Measurements from ENCODE around the gene MISP. TPM values are rescaled to one million over a fixed set of nuclear protein-coding genes. Genes with fewer than 3 reads are reported as not detected.
A peak's percentile ranks its signal among the peaks of the same experiment; 100 is the strongest.

MISP gene
- total RNA-seq, 2 donors from 2014 or later = 0.18 TPM; not detected in 1

DNA sequence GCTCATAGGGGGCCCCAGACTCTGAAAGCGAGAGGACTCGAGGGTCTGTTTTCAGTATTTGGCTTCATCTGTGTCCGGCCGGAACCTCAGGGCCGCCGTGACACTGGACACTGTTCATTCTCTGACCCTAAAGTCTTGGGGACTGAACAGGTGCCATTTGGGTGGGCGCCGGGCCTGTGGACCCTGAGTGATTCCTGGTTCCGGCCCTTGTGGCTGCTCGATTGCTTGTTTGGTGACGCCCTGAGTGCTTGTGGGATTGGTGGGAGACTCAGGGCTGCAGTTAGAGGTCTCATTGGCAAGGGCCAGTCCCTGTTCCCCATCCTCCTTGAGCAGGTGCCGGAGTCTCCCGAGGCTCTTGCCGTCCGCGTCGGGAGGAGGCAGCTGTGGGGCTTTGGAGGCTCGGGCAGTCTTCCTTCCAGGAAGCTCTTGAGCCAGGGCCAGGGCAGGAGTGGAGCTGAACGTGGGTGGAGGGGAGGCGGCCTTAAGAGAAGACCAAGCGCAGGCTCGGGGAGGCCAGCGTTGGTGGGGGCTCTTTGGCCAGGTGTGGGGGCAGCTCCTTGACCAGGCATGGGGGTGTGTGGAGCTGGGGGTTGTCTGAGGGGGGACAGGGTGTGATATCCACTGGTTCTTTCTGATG, 51.1 kb downstream of the MISP start:
- ATAC-seq = peak in 1 of 2 donors; percentile 16
- DNase-seq = peak; percentile 66
- intact Hi-C loops (cut with DNase I) = no loop called here

GRCh38 chr19:802498-803098, 51.7 kb downstream of the MISP start:
- intact Hi-C loops (cut with DNase I) = no loop called here
- DNase-seq = no peak
- ATAC-seq = no peak

GRCh38 chr19:803099-803561, 52.2 kb downstream of the MISP start:
- intact Hi-C loops (cut with DNase I) = no loop called here
- ATAC-seq (no peak), DNase-seq (no peak)

DNA sequence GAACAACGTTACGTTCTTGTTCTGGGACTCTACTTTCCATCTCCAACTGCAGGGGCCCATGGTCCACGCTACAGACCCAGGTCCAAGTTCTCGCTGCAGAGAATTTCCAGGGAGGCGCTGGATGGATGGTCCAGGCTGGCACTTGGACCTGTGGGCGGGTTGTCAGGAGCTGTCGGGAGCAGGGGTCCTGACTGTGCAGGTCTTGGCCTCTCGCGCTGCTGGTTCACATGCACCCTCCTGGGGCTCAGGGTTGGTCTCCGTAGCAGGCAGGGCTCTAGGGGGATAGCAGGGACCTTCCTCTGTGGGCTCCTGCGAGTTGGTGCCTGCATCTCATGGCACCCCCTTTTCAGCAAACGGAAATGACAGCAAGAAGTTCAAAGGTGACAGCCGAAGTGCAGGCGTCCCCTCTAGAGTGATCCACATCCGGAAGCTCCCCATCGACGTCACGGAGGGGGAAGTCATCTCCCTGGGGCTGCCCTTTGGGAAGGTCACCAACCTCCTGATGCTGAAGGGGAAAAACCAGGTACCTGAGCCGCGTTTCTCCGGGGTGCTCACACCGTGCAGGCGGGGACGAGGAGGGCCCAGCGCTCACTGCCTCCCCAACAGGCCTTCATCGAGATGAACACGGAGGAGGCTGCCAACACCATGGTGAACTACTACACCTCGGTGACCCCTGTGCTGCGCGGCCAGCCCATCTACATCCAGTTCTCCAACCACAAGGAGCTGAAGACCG, 52.9 kb downstream of the MISP start:
- intact Hi-C loops (cut with DNase I) = no loop called here
- ATAC-seq = no peak
- DNase-seq = no peak

- ATAC-seq (no peak), DNase-seq (peak; percentile 22)
- intact Hi-C loops (cut with DNase I) = no loop called here
Measured at GRCh38 chr19:804419-805165, 53.7 kb downstream of the MISP start.

GRCh38 chr19:805166-805551, 54.2 kb downstream of the MISP start:
- no peak for ATAC-seq
- DNase-seq = peak; percentile 18
- intact Hi-C loops (cut with DNase I) = no loop called here

GRCh38 chr19:805600-806550, 55.0 kb downstream of the MISP start:
- ATAC-seq (no peak), DNase-seq (peak; percentile 23)
- intact Hi-C loops (cut with DNase I) = no loop called here

- ATAC-seq = no peak
Measured at GRCh38 chr19:806815-807421, 56.0 kb downstream of the MISP start.

DNA sequence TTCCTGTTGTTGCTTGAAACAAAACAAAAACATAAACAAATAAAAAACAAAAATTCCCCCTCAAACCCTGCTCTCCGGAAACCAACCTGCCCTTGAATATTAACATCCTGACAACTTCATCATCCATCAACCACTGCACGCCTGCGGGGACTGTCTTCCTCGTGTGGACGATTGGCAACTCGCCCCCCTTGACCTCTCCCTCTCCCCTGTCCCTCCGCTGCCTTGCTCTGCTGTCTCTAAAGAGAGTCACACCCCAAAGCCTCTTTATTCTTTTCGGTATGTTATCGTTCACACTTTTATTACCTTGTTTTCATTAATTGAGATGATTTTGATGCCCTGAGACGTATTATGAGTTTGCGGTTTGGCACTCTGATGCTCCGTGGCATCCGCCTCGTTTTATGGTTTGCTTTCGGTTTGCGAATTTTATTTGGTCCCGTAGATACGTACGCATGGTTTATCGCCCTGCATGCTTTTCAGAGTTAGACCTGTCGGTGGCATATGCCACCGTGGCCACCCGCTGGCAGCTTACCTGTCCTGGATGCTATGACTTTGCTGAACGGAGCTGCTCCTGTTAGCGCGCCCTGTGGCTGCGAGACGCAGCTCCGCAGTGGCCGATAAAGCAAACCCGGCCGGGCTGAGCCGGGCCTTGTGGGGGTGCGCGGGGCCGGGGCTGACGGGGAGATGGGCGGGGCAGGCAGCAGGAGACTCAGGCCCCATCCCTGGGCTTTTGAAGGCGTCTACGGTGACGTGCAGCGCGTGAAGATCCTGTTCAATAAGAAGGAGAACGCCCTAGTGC, 56.9 kb downstream of the MISP start:
- intact Hi-C loops (cut with DNase I) = no loop called here
- ATAC-seq = no peak
- peak; percentile 21 for DNase-seq

More at GRCh38 chr19:806815-807421, 56.0 kb downstream of the MISP start:
- intact Hi-C loops (cut with DNase I) = no loop called here
- peak; percentile 20 for DNase-seq

- intact Hi-C loops (cut with DNase I) = no loop called here
- ATAC-seq = no peak
- DNase-seq = no peak
Measured at GRCh38 chr19:808423-808775, 57.5 kb downstream of the MISP start.

GRCh38 chr19:810077-810855, 59.4 kb downstream of the MISP start:
- no peak for DNase-seq
- intact Hi-C loops (cut with DNase I) = no loop called here
- no peak for ATAC-seq

- intact Hi-C loops (cut with DNase I) = no loop called here
- ATAC-seq (no peak), DNase-seq (no peak)
Measured at GRCh38 chr19:810883-811489, 60.1 kb downstream of the MISP start.

GRCh38 chr19:811506-812048, 60.7 kb downstream of the MISP start:
- no peak for DNase-seq
- intact Hi-C loops (cut with DNase I) = no loop called here
- ATAC-seq = no peak

GRCh38 chr19:812049-812746, 61.3 kb downstream of the MISP start:
- no peak for ATAC-seq

DNA sequence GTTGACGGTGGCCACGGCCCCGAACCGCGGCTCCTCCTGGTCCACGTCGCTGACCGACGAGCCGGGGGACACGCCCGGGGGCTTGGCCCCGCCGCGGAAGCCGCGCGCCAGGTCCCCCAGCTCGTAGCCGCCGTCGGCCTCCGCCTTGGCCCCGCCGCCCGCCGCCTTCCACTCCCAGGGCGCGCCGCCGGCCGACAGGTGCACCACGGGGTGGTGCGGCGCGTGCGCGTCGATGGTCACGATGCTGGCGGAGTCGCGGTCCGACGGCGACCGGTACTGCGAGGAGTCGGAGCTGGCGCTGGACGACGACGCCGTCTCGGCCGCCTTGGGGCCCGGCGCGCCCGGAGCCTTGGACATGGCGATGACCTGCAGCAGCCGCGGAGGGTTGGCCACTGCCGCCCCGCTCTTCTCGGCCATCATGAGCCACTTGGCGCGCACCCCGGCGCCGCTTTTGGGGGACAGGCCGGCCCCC, 61.9 kb downstream of the MISP start:
- intact Hi-C loops (cut with DNase I) = no loop called here
- DNase-seq (no peak), ATAC-seq (no peak)

More at GRCh38 chr19:812049-812746, 61.3 kb downstream of the MISP start:
- no peak for DNase-seq
- intact Hi-C loops (cut with DNase I) = no loop called here
